ENCODE measurements around the gene SENP7.

- TF ChIP-seq, protein P1, sequence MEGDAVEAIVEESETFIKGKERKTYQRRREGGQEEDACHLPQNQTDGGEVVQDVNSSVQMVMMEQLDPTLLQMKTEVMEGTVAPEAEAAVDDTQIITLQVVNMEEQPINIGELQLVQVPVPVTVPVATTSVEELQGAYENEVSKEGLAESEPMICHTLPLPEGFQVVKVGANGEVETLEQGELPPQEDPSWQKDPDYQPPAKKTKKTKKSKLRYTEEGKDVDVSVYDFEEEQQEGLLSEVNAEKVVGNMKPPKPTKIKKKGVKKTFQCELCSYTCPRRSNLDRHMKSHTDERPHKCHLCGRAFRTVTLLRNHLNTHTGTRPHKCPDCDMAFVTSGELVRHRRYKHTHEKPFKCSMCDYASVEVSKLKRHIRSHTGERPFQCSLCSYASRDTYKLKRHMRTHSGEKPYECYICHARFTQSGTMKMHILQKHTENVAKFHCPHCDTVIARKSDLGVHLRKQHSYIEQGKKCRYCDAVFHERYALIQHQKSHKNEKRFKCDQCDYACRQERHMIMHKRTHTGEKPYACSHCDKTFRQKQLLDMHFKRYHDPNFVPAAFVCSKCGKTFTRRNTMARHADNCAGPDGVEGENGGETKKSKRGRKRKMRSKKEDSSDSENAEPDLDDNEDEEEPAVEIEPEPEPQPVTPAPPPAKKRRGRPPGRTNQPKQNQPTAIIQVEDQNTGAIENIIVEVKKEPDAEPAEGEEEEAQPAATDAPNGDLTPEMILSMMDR (IDR thresholded peaks at IDR 0.05), result no peak
- no peak for TF ChIP-seq POLR2A (IDR thresholded peaks at IDR 0.05)
Measured at GRCh38 chr3:101310978-101311375, 202.0 kb downstream of the SENP7 start.

All from Peyer's patch (tissue), 4 donors.